NB4 (cell line): Measurements from ENCODE around the gene MAD1L1.

ENCODE experiments used
- CTCF ChIP-seq: IDR thresholded peaks from one replicate; pipeline ENCODE4 v1.5.1; 2012; ENCODE audit warnings: low read depth, low read length
- MYC ChIP-seq: IDR thresholded peaks from 2 replicates; pipeline ENCODE4 v1.6.1; 2011; ENCODE audit warnings: low read depth, low read length
- POLR2A ChIP-seq: IDR thresholded peaks from 2 replicates; pipeline ENCODE4 v1.6.1; 2011; ENCODE audit warnings: mild to moderate bottlenecking; ENCODE audit not compliant: insufficient read length; ENCODE audit errors: extremely low read depth

GRCh38 chr7:2255145-2256139 lies 22.7 kb upstream of the MAD1L1 start:
- TF ChIP-seq POLR2A (no peak), CTCF (no peak), MYC (no peak)
